ENCODE results near the gene ZDHHC12.

DNA sequence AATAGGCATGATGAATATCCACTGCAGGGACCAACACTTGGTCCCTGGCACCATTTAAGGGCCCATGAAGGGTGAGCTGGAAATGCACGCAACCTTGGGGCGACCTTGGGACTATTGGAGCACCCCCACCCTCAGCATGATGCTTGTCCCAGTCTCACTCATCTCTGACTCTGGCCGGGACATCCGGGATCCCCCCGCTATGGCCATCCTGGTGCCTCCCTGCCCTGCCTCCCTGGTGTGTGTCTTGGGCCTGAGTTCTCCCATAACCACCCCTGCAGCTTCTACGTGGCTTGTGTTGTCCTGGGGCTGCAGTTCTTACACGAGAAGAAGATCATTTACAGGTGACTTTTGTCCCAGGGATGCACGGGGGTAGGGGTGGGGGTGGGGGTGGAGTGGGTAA lies 5.9 kb downstream of the ZDHHC12 start:
- TF ChIP-seq POLR2A (IDR thresholded peaks at IDR 0.05) (no peak), CTCF (IDR thresholded peaks at IDR 0.05) (no peak)

Data from heart left ventricle (tissue), 13 donors.